ENCODE results near the gene FRMD4B.
A peak's percentile ranks its signal among the peaks of the same experiment; 100 is the strongest.

Gene FRMD4B

GRCh38 chr3:69321301-69322157 lies 64.4 kb downstream of the FRMD4B start:
- DNase-seq (ENCODE audit: low read depth), result no peak

GRCh38 chr3:69320871-69321271 lies 65.0 kb downstream of the FRMD4B start:
- no peak for DNase-seq (ENCODE audit: low read depth)

- DNase-seq (ENCODE audit: low read depth), result no peak
Measured at GRCh38 chr3:69319652-69320051, 66.2 kb downstream of the FRMD4B start.

- no peak for DNase-seq (ENCODE audit: low read depth)
Measured at GRCh38 chr3:69318410-69318809, 67.5 kb downstream of the FRMD4B start.

- no peak for DNase-seq (ENCODE audit: low read depth)
Measured at GRCh38 chr3:69313251-69313650, 72.6 kb downstream of the FRMD4B start.

GRCh38 chr3:69309814-69310213 lies 76.1 kb downstream of the FRMD4B start:
- no peak for DNase-seq (ENCODE audit: low read depth)

GRCh38 chr3:69306239-69307185 lies 79.4 kb downstream of the FRMD4B start:
- DNase-seq (ENCODE audit: low read depth), result peak; percentile 64

- no peak for DNase-seq (ENCODE audit: low read depth)
Measured at GRCh38 chr3:69305011-69305410, 80.9 kb downstream of the FRMD4B start.

- no peak for DNase-seq (ENCODE audit: low read depth)
Measured at GRCh38 chr3:69304396-69304795, 81.5 kb downstream of the FRMD4B start.

GRCh38 chr3:69300296-69300695 lies 85.6 kb downstream of the FRMD4B start:
- no peak for DNase-seq (ENCODE audit: low read depth)

- no peak for DNase-seq (ENCODE audit: low read depth)
Measured at GRCh38 chr3:69299344-69299743, 86.5 kb downstream of the FRMD4B start.

GRCh38 chr3:69297501-69297900 lies 88.4 kb downstream of the FRMD4B start:
- DNase-seq (ENCODE audit: low read depth), result no peak

- no peak for DNase-seq (ENCODE audit: low read depth)
Measured at GRCh38 chr3:69296995-69297394, 88.9 kb downstream of the FRMD4B start.

- no peak for DNase-seq (ENCODE audit: low read depth)
Measured at GRCh38 chr3:69294014-69294766, 91.7 kb downstream of the FRMD4B start.

GRCh38 chr3:69292959-69293574 lies 92.8 kb downstream of the FRMD4B start:
- DNase-seq (ENCODE audit: low read depth), result no peak

GRCh38 chr3:69292185-69292584 lies 93.7 kb downstream of the FRMD4B start:
- DNase-seq (ENCODE audit: low read depth), result no peak

- no peak for DNase-seq (ENCODE audit: low read depth)
Measured at GRCh38 chr3:69290430-69290829, 95.5 kb downstream of the FRMD4B start.

GRCh38 chr3:69290006-69290405 lies 95.9 kb downstream of the FRMD4B start:
- DNase-seq (ENCODE audit: low read depth), result no peak

GRCh38 chr3:69288161-69288895 lies 97.6 kb downstream of the FRMD4B start:
- peak; percentile 42 for DNase-seq (ENCODE audit: low read depth)

GRCh38 chr3:69283913-69284611 lies 101.8 kb downstream of the FRMD4B start:
- no peak for DNase-seq (ENCODE audit: low read depth)

All from activated T-cell treated with anti-CD3 and anti-CD28 coated beads for 24 hours (primary cell).